Immature natural killer cell (primary cell): ENCODE results near the gene SDC3. TPM values are rescaled to one million over a fixed set of nuclear protein-coding genes. Genes with fewer than 3 reads are reported as not detected.

ENCODE experiments used
- DNase-seq, 3 donors: peaks; one replicate each; pipeline ENCODE4 v3.0.0; 2022; ENCODE audit warnings: mixed read lengths in 1 of 3
- H3K27ac Mint-ChIP-seq, 6 donors: one replicate each; pipeline ENCODE4 v1.8.0; 2020; ENCODE audit warnings: mixed read lengths in 6 of 6, mild to moderate bottlenecking in 5 of 6, inconsistent platforms in 4 of 6, moderate library complexity in 3 of 6
- H3K27me3 Mint-ChIP-seq, 3 donors: one replicate each; pipeline ENCODE4 v1.8.0; 2020 to 2021; ENCODE audit warnings: low read depth in 3 of 3, mild to moderate bottlenecking in 3 of 3, mixed read lengths in 3 of 3, moderate library complexity in 3 of 3, inconsistent platforms in 1 of 3
- H3K36me3 Mint-ChIP-seq, 3 donors: one replicate each; pipeline ENCODE4 v1.8.0; 2020; ENCODE audit warnings: mixed read lengths in 3 of 3, inconsistent platforms in 2 of 3, mild to moderate bottlenecking in 2 of 3
- H3K4me1 Mint-ChIP-seq, 2 donors: one replicate each; pipeline ENCODE4 v1.8.0; 2020; ENCODE audit warnings: inconsistent platforms in 2 of 2, mild to moderate bottlenecking in 2 of 2, mixed read lengths in 2 of 2, moderate library complexity in 1 of 2
- H3K4me3 Mint-ChIP-seq, 5 donors: one replicate each; pipeline ENCODE4 v1.8.0; 2020; ENCODE audit warnings: mild to moderate bottlenecking in 5 of 5, mixed read lengths in 5 of 5, inconsistent platforms in 3 of 5, moderate library complexity in 3 of 5
- H3K9me3 Mint-ChIP-seq, 6 donors: one replicate each; pipeline ENCODE4 v1.8.0; 2020; ENCODE audit warnings: mild to moderate bottlenecking in 6 of 6, mixed read lengths in 6 of 6, inconsistent platforms in 4 of 6, moderate library complexity in 3 of 6
- polyA plus RNA-seq, 3 donors: library from polyadenylated mRNA; unstranded; fragments of 300-500 nt; fragmentation: Illumina TruSeq; gene quantifications; one replicate each; pipeline ENCODE4 v1.2.3, GENCODE V29; 2021

Gene SDC3
- polyA plus RNA-seq, 3 donors from 2014 or later: not detected

DNA sequence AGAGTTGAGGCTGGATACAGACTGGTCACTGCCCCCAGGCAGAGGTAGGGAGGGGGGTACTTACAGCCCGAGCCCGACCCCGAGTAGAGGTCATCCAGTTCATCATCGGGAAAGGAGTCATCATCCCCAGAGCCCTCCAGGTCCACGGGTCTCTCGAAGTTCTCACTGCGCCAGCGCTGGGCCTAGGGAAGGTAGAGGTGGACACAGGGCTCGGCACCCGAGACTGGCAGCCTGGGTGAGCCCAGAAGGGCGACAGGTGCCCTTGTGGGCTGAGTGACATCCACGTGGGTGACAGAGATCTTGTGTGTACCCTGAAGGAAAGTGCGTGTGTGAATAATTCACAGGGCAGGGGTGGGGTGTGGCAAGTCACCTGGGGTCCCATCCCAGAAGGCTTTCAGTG is 30.0 kb downstream of the SDC3 start:
- no peaks in the 10 kb centered on the region for H3K4me1 Mint-ChIP-seq
- H3K36me3 Mint-ChIP-seq: no peaks in the 10 kb centered on the region
- H3K9me3 Mint-ChIP-seq: peaks cover 0 to 4% (median 0%) of the 10 kb centered on the region in 6 donors
- no peak for DNase-seq
- peaks cover 7 to 21% (median 14%) of the 10 kb centered on the region in 3 donors for H3K27me3 Mint-ChIP-seq
- H3K27ac Mint-ChIP-seq: no peak overlapping the region
- H3K4me3 Mint-ChIP-seq: no peak overlapping the region

- Mint-ChIP-seq H3K9me3 (peaks cover 0 to 4% (median 0%) of the 10 kb centered on the region in 6 donors), H3K27ac (no peak overlapping the region), H3K27me3 (peaks cover 7 to 19% (median 16%) of the 10 kb centered on the region in 3 donors), H3K4me1 (no peaks in the 10 kb centered on the region), H3K4me3 (no peak overlapping the region), H3K36me3 (no peaks in the 10 kb centered on the region)
- no peak for DNase-seq
These were observed 30.5 kb downstream of the SDC3 start for GRCh38 chr1:30878016-30878415.

- H3K36me3 Mint-ChIP-seq: no peaks in the 10 kb centered on the region
- no peaks in the 10 kb centered on the region for H3K4me1 Mint-ChIP-seq
- peaks cover 0 to 4% (median 0%) of the 10 kb centered on the region in 6 donors for H3K9me3 Mint-ChIP-seq
- H3K4me3 Mint-ChIP-seq: no peak overlapping the region
- DNase-seq: no peak
- H3K27ac Mint-ChIP-seq: no peak overlapping the region
- H3K27me3 Mint-ChIP-seq: peaks cover 7 to 19% (median 16%) of the 10 kb centered on the region in 3 donors
These were observed 31.2 kb downstream of the SDC3 start for GRCh38 chr1:30877205-30877912.

DNA sequence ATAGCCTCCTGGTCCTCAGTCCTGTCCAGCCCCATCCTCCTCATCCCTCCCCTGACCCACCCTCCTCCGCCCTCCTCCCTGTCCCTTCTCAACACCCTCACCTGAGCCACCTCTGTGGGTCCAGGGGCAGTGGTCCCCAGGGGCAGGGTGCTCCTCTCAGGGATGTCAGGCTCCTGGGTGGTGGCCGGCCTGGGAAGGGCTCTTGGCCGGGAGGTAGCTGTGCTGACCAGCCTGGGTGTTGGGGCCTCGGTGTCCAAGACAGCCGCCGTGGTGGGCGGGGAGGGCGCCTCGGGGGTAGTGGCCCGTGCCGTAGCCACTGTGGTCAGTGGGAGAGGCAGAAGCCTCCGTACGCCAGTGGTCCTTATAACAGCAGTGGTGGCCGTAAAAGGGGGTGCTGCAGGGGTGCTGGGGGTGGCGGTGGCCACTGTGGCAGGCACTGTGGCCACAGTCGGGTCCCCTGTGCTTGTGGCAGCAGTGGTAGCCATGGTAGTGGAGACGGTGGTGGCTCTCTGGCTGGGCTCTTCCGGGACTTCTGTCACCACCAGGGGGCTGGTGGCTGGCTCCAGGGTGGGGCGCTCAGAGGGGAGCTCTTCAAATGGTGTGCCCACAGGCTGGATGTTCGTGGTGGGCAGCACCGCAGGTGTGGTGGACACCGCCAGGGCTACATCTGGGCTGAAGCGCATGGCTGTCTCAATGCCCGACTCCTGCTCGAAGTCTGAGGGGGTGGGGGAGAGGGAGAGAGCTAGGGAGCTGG is 31.9 kb downstream of the SDC3 start:
- Mint-ChIP-seq H3K36me3 (no peaks in the 10 kb centered on the region), H3K9me3 (peaks cover 0 to 2% (median 0%) of the 10 kb centered on the region in 6 donors), H3K4me1 (no peaks in the 10 kb centered on the region), H3K4me3 (no peak overlapping the region), H3K27ac (no peak overlapping the region), H3K27me3 (peaks cover 7 to 17% (median 14%) of the 10 kb centered on the region in 3 donors)
- DNase-seq: no peak

DNA sequence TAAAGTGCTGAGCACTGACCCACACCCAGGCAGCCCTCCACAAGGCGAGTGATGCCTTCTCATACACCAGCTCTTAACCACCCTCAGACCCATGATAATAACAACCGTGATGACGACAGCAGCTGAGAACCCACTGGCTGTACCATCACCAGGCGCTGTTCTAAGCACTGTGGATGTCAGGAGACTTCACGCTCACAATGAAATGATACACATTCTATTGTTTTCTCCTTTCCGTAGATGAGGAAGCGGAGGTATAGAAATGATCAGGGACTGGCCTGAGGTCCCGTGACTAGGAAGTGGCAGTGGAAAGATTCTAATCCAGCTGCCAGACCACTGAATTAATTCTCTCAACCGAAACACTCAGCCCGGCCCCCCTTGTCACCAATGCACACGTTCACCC is 32.6 kb downstream of the SDC3 start:
- peaks cover 9 to 20% (median 16%) of the 10 kb centered on the region in 3 donors for H3K27me3 Mint-ChIP-seq
- peaks cover 0 to 2% (median 0%) of the 10 kb centered on the region in 6 donors for H3K9me3 Mint-ChIP-seq
- no peak for DNase-seq
- no peaks in the 10 kb centered on the region for H3K4me1 Mint-ChIP-seq
- H3K36me3 Mint-ChIP-seq: no peaks in the 10 kb centered on the region
- H3K4me3 Mint-ChIP-seq: no peak overlapping the region
- no peak overlapping the region for H3K27ac Mint-ChIP-seq

DNA sequence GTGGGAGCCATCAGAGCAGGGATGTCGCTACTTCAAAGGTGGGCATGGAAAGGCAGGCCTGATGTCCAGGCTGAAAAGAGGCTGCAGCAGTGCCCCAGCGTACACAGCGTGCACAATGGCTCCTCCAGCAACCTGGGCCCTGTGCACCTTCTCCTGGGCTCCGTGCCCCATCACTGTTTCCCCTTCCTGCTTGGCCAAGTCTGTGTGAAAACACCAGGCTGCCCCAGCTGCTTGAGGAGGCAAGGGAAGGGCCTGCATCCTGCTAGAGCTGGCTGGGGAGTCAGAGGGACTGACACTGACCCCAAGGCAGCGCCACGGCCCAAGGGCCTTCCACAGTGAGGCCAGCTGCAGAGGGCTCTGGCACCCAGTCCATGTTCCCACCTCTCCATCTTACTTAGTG is 33.4 kb downstream of the SDC3 start:
- Mint-ChIP-seq H3K4me1 (no peaks in the 10 kb centered on the region), H3K36me3 (no peaks in the 10 kb centered on the region), H3K27ac (no peak overlapping the region), H3K4me3 (no peak overlapping the region), H3K9me3 (peaks cover 0 to 2% (median 0%) of the 10 kb centered on the region in 6 donors), H3K27me3 (peaks cover 9 to 20% (median 16%) of the 10 kb centered on the region in 3 donors)
- DNase-seq: no peak

DNA sequence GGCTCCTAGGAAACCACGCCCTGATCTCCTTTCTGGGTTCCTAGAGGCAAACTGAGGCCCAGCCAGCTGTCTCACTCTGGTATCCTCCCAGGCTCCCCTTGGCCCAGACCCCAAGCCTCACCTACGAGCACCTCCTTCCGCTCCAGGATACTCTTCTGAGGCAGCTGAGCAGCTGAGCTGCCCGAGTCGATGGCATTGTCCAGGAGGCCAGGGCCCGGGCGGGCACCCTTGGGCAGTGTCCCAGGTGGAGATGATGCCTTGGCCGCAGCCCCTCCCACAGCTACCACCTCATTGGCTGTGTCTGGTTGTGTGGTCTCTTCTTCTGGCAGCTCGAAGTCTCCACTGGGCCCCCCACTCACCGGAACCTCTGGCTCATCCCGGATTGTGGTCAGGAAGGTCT is 34.4 kb downstream of the SDC3 start:
- no peak overlapping the region for H3K4me3 Mint-ChIP-seq
- H3K4me1 Mint-ChIP-seq: peaks cover 3 to 5% of the 10 kb centered on the region in 2 donors
- H3K9me3 Mint-ChIP-seq: peaks cover 0 to 2% (median 0%) of the 10 kb centered on the region in 6 donors
- peaks cover 11 to 25% (median 14%) of the 10 kb centered on the region in 3 donors for H3K27me3 Mint-ChIP-seq
- no peak overlapping the region for H3K27ac Mint-ChIP-seq
- no peak for DNase-seq
- no peaks in the 10 kb centered on the region for H3K36me3 Mint-ChIP-seq

DNA sequence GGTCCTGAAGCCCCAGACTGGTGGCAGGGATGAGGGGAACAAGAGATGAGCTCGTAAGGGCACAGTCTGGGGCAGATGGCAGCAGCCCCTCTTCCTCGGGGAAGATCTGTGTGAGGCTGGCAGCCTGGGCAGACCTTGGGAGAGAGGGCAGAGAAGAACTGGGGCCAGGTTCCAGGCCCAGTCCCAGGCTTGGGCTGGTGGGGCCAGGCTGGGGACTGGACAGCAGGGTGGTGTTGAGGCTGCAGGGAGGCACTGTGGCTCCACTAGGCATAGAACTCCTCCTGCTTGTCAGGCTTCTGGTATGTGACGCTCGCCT is 35.7 kb downstream of the SDC3 start:
- Mint-ChIP-seq H3K27me3 (peaks cover 9 to 29% (median 19%) of the 10 kb centered on the region in 3 donors), H3K27ac (no peak overlapping the region), H3K9me3 (peaks cover 0 to 2% (median 0%) of the 10 kb centered on the region in 6 donors), H3K4me1 (peaks cover 6 to 13% of the 10 kb centered on the region in 2 donors), H3K4me3 (no peak overlapping the region), H3K36me3 (no peaks in the 10 kb centered on the region)
- DNase-seq: no peak

- Mint-ChIP-seq H3K36me3 (no peaks in the 10 kb centered on the region), H3K27ac (no peak overlapping the region)
These were observed 36.3 kb downstream of the SDC3 start for GRCh38 chr1:30872033-30872947.

DNA sequence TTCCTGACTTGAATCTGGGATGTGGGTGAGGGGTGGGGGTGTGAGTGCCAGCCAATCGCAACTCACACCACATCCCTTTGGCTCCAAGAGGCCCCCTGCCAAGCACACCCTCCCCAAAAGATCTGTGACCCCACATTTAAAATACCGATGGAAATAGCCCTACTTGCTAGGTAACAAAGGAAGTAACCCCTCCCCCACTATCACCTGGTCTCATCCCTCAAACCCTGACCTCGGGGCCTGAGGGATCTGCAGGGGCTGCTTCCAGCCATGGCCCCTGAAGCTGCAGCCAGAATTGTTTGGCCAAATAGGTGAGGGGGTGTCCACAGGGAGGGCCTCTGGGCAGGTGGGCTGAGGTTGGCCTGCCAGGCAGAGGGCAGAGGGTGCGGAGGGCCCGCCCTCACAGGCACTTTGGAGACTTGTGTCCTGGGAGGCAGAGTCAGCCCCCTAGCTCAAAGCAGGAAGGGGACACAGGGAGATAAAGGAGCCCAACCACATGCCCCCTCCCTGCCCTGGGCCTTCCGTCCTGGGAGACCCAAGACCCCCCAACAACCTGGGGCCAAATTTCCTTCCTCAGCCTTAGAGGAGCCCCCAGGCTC is 37.2 kb downstream of the SDC3 start:
- no peak for DNase-seq
- Mint-ChIP-seq H3K36me3 (no peaks in the 10 kb centered on the region), H3K27ac (no peak overlapping the region), H3K9me3 (peaks cover 0 to 2% (median 0%) of the 10 kb centered on the region in 6 donors), H3K27me3 (peaks cover 13 to 25% (median 22%) of the 10 kb centered on the region in 3 donors), H3K4me1 (peaks cover 6 to 13% of the 10 kb centered on the region in 2 donors), H3K4me3 (no peak overlapping the region)

More at GRCh38 chr1:30872033-30872947, 36.3 kb downstream of the SDC3 start:
- Mint-ChIP-seq H3K4me1 (peaks cover 6 to 13% of the 10 kb centered on the region in 2 donors), H3K27me3 (peaks cover 9 to 26% (median 21%) of the 10 kb centered on the region in 3 donors), H3K4me3 (no peak overlapping the region), H3K9me3 (peaks cover 0 to 2% (median 0%) of the 10 kb centered on the region in 6 donors)
- no peak for DNase-seq

GRCh38 chr1:30870656-30871055 is 37.9 kb downstream of the SDC3 start:
- Mint-ChIP-seq H3K27me3 (peaks cover 16 to 22% (median 21%) of the 10 kb centered on the region in 3 donors), H3K4me1 (peaks cover 6 to 13% of the 10 kb centered on the region in 2 donors), H3K27ac (no peak overlapping the region), H3K9me3 (peaks cover 0 to 2% (median 0%) of the 10 kb centered on the region in 6 donors), H3K36me3 (no peaks in the 10 kb centered on the region), H3K4me3 (no peak overlapping the region)
- DNase-seq: no peak

- peaks cover 0 to 2% (median 0%) of the 10 kb centered on the region in 6 donors for H3K9me3 Mint-ChIP-seq
- H3K4me1 Mint-ChIP-seq: peaks cover 6 to 13% of the 10 kb centered on the region in 2 donors
- H3K36me3 Mint-ChIP-seq: no peaks in the 10 kb centered on the region
- H3K27ac Mint-ChIP-seq: no peak overlapping the region
- H3K27me3 Mint-ChIP-seq: peaks cover 18 to 21% (median 20%) of the 10 kb centered on the region in 3 donors
- DNase-seq: no peak
- no peak overlapping the region for H3K4me3 Mint-ChIP-seq
These were observed 38.5 kb downstream of the SDC3 start for GRCh38 chr1:30870035-30870434.

DNA sequence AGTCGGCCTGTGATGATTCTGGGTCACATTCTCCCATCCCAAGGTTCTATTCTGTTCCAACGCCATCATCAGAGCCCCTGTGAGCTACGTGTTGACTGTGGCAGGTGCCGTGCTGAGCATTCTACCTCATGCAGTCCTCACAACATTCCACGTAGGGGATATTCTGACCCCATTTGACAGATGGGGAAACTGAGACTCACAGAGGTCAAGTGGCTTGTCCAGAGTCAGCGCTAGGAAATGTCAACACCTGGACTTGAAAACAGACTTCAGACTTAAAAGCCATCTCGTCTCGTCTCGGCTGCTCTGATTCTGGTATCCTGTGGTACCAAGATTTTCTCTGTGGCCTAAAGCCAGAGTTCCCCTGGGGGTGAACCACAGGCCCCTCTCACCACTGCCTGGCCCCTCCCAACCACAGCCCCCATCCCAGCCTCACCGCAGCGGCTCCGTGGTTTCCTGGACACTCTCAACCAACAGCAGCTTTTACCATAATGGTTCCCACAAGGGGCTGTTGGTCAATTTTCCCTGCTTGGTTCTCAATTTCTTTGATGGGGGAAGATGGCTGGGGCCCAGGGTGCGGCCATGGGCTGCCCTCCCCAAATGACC is 39.6 kb downstream of the SDC3 start:
- peaks cover 0 to 2% (median 0%) of the 10 kb centered on the region in 6 donors for H3K9me3 Mint-ChIP-seq
- H3K4me3 Mint-ChIP-seq: peak overlapping the region in 3 of 5 donors; percentile 9 to 28 (median 25)
- peak overlapping the region in 3 of 6 donors; percentile 35 to 71 (median 44) for H3K27ac Mint-ChIP-seq
- peak; percentile 48 to 58 (median 58) for DNase-seq
- peaks cover 21 to 25% (median 25%) of the 10 kb centered on the region in 3 donors for H3K27me3 Mint-ChIP-seq
- no peaks in the 10 kb centered on the region for H3K36me3 Mint-ChIP-seq
- peaks cover 6 to 13% of the 10 kb centered on the region in 2 donors for H3K4me1 Mint-ChIP-seq
